Stimulated activated CD4-positive, alpha-beta T cell treated with anti-CD3 and anti-CD28 coated beads, Interleukin-1b, Interleukin-23, amount 100 ng/mL, for 1 hour (primary cell): Measurements from ENCODE around the gene ANAPC10.
"Not testable (repeated sequence)": the region's sequence is repeated elsewhere in the genome, so short reads cannot be mapped to it uniquely, and the experiment has no call there.

Experiments
- DNase-seq, 2 donors: peaks; one replicate each; pipeline ENCODE4 v3.0.0-alpha.2; 2020; ENCODE audit warnings: low read depth in 2 of 2

ANAPC10 gene, protein sequence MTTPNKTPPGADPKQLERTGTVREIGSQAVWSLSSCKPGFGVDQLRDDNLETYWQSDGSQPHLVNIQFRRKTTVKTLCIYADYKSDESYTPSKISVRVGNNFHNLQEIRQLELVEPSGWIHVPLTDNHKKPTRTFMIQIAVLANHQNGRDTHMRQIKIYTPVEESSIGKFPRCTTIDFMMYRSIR

DNA sequence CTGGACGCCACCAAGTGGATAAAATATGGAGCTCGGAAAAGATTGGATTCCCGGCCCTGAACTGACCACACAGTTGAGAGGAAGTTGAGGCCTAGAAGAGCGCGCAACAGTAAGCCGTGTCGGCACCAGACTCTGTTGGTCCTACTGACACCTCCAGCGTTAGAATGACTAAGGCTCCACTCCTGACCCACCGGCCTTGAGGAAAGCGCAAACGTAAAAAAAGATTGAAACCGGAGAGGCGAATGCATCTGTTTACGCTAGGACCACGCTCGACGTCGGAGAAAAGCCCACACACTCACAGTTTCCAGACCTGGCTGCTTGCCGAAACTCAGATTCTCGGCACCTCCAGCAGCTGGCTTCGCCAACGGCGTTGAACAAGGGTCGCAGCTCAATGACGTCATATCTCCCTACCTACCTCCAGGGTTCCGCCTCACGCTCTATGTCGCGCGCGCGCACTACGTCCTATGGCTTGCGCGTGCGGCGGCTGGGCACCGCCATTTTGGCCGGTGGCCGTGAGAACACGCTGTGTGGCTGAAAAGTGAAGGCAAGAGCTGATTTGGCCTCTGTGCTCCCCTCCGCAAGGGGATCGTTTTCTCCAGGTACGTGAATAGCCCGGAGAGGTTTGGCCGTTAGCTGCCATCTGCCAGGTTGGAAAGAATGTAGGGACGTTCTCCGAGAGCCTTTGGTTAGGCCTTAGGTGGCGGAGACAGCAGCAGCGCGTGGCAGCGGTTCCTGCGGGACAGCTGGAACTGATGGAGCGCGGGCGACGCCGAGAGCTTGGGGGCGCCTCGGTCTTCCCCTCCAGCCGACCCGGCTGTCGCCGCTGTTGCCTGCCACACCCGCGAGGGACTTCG lies at the start of gene ANAPC10, which contains the start of gene ABCE1:
TSS of gene ANAPC10 (minus strand) at position 376 of the 854 bp plus-strand sequence. CDS start 2,097 bp downstream, outside the sequence.
TSS of gene ABCE1 (plus strand) at position 491 of the 854 bp plus-strand sequence. CDS start 6,102 bp downstream, outside the sequence.
- DNase-seq = peak; percentile 82 to 85

DNA sequence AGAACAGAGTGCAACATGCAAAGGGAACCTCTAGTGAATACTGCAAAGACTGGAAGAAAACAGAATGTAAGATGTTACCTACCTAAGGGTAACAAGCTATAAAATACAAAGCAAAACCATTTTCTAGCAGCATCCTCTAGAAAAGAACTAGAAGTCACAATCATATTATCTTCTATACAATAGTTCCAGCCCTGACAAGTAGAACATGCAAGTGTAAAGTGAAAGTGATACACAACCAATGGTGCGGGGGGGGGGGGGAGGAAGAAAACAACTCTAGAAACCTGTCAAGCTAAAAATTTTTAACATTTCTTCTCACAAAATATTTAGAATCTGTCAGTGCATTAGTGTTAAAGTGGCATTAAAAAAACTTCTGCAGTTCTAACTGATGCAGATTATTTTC lies 38.2 kb upstream of the ANAPC10 start:
- DNase-seq = not testable (repeated sequence)

DNA sequence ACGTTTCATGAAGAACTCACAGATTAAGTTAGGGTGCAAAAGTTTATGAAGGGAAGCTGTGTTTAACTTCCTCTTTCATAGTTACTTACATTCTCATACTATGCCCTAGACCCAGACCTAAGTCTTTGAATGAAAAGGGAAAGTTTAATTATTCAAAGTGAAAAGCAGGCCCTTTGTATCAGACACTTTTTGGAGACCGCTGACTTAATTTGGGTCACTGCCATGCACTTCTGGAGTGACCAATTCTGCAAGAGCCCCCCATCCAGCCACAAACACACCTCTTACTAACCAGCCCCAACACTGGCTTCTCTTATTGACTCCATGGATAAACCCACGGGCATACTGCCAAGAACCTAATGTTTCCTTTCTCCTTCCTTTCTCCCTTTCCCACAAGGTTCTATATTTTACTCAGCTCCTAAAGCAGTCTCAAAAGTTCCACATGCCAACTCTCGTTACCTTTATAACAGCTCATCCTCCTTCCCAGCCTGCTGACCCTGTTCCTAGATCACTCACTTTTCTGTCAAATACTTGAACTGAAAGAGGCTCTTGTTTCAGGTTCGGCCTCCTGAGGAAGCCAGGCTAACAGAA lies 34.6 kb upstream of the ANAPC10 start:
- no peak for DNase-seq

DNA sequence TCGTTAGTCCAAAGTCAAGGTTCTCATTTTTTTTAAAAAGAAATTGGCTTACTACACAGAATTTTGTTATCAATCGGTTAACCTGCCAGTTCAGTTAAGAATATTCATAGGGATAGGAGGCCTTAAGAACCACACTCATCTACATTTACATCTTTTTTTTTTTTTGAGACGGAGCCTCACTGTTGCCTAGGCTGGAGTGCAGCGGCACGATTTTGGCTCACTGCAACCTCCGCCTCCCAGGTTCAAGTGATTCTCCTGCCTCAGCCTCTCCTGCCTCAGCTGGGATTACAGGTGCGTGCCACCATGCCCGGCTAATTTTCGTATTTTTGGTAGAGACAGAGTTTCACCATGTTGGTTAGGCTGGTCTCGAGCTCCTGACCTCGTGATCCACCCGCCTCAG lies 33.9 kb upstream of the ANAPC10 start:
- no peak for DNase-seq

DNA sequence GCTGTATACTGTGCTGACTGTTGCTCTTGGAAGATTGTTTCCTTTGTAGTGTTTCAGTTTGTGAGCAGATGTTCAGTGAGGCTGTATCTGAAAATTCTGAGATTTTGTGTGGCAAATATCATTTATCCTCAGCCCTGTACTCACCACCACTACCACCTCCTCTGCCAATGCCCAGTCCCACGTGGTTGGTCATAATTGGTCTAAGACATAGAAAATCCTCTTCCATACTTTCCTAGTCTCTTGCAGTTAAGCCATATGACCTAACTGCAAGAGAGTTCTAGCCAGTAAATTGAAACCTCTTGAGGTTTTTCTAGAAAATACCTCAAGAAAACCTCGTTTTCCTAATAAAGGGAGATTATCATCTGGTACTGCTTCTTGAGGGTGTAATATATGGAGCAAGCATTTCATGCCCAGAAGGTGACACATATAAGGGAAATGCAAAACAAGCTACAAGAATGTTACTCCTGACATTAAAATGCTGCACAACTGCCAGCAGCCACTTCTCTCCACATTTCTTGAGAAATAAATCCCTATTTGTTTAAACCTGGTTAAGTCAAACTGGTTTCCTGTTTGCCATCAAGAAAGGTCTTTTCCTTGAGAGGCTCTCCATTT lies 32.9 kb upstream of the ANAPC10 start:
- no peak for DNase-seq

DNA sequence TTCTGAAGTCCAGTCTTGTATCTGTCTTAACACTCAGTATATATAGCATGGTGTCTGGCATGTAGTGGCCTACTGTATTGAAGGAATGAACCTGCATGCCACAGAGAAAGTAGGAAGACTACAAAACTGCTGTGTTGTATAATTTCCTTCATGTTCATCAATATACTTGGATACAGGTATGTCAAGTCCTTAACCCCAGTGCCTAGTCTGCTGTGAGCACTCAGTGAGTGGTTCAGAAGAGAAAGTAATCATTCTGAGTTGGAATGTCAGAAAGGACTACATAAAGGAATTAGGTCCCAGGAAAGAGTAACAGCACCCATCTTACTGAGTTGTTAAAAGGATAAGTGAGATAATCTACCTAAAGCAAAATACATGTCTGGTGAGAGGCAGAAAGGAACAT lies 32.1 kb upstream of the ANAPC10 start:
- DNase-seq = no peak

DNA sequence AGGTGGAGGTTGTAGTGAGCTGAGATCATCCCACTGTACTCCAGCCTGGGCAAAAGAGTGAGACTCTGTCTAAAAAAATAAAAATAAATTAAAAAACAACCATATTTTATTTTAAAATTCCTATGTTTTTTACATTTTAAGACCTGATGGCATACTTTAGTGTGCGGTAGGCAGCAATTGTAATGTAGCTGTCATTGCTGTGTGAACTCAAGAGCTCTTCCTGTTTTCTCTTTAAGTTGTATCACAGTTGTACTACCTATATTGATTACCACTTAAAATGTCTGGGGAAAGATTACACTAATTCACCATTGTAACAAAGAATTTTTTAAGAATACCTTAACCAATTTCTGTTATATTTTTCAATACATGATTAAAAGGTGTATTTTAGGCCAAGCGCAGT lies 27.4 kb upstream of the ANAPC10 start:
- DNase-seq = no peak

DNA sequence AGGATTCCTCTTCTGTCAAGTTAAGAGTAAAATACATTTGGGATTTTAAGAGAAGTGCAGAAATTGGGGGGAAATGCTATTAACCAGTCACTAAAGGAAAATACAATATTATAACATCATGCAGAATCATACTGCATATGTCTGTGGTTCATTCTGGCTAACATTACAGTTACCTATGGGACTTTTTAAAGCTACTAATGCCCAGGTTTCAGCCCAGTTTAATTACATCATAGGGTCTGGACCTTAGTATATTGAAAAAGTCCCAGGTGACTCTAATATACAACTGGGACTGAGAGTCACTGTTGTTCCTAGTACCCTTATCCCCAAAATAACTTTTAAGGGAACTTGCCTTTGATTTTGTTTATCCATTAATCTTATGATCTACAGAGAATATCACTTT lies 10.1 kb upstream of the ANAPC10 start:
- no peak for DNase-seq

DNA sequence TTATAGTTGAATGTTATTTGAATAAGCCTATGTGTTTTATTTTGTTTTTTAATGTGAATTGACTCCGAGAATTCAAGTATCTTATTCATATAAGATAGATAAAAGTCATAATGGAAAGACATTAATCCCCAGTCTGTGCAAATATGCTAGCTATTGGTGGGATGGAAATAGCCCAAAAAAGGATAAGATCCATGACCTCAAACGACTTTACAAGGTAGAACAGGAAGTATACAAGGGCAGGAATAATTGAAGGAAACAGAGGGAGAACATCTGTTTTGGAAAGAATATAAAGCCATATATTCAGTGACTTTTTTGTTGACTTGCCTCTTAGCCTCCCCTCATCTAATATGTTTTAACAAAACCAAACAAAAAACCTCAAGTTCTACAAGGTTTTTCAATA lies 9.1 kb upstream of the ANAPC10 start:
- no peak for DNase-seq

DNA sequence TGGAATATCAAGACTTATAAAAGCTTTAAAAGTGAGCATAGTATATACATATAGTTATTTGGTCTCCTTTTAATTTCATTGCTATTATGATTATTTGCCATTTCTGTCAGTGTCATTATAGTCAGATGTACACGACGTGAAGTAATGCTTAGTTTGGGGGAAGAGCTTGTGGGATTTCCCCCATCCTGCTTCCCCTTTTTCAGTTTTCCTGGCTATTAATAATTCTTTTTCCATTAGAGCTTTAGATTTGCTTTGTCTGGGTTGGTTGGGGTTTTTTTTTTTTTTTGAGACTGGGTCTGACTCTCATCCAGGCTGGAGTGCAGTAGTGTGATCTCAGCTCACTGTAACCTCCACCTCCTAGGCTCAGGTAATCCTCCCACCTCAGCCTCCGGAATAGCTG lies 5.5 kb upstream of the ANAPC10 start:
- DNase-seq = no peak

DNA sequence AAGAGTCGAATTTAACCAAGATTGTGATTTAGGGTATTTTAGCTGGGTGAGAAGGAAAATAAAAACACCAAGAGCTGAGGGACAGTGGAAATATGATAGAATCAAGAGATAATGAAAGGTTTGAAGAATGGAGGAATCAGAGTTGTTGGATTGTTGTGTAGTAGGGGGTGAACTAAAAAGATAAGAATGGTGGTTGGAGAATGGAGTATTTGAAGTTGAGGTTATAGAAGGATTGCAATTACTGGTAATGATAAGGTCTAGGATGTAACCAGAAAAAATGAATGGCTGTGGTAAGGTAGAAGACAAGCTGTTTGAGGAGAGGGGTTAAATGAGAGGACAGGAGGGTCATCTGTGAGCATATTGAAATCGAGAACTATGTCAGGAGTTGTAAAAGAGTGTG lies 4.6 kb upstream of the ANAPC10 start:
- DNase-seq = no peak

DNA sequence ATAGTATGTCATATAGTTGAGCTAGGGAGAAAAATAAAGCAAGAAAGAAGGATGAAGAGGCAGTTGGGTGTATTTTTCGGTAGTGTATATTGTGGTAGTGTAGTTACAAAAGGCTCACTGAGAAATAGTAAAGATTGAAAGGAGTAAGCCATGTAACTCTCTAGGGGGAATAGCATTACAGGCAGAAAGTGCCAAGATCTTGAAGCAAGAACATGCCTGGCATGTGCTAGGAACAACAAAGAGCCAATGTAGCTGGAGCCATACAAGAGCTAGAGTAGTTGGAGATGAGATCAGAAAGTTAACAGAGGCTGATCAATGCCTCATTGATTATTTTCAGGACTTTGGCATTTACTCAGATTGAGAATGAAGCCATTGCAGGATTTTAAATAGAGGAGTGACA lies 3.1 kb upstream of the ANAPC10 start:
- no peak for DNase-seq

DNA sequence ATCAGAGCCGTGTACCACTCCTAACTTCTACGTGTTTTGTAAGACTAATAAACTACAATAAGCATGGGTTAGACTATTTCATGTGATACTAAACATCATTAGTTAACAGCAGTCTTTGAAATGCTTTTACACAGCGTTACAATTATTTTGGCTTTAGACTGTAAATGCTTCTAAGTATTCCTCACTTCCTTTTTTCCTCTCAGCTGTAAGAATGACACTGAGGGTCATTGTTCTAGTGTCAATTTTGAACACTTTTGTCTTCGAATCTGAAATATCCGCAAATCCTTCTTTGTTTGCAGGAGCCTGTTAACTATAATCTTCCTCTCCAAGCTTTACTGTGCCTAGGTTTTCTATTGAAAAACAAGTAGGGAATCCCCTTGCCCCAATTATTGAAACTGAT lies 1.7 kb upstream of the ANAPC10 start:
- DNase-seq = no peak

DNA sequence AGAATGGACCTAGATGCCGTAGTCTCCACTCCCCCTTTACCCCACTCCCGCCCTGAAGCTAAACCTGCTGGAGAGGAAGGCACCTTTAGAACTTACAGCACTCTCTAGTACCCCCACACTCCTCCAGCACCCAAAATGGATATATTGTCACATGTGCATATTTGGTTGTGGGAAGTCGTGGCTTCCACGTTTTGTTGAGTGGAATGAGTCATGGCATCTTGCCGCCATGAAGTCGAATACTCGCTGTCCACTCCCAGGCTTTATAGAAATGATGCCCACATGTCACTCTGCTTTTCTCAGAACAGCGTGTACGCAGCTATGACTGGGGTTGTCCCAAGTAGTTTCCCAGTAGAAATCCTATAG lies 660 bp upstream of the ANAPC10 start:
- DNase-seq = peak in 1 of 2 donors; percentile 8

DNA sequence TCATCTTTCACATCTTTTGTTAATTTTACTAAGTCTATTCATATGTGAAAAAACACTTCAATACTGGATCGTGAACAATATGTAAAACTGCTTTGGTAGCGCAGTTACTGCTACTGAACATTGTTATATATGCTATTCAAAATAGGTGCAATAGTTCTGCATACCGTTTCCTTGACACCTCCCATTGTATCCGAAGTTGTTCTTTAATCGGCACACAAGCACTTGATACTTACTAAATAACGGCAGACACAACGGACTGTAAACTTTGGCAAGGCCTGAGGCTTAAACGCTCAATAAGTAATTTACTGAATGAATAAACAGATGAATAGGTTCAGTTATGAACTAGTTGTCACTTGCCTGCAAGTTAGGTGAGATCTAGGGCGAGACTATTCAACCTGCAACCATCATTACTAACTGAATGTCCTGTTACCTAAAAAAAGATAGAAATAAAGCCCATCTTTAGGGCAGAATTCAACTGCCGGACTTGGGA lies 620 bp downstream of the ANAPC10 start:
- no peak for DNase-seq

DNA sequence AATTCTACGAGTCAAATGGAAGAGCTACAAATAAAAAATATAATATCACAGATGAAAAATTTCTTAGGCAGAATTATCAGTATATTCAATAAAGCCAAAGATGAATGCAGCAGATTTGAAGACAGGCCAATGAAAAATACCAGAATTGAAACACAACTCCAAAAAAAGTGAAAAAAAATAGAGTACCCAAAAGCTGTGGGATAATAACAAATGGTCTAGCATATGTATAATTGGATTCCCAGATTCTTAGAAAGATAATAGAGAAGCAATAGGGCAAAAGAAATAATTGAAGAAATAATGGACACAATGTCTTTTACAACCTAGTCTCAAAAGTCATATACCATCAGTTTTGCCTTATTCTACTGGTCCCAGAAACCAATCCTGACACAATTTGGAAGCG lies 4.4 kb downstream of the ANAPC10 start:
- DNase-seq = no peak

DNA sequence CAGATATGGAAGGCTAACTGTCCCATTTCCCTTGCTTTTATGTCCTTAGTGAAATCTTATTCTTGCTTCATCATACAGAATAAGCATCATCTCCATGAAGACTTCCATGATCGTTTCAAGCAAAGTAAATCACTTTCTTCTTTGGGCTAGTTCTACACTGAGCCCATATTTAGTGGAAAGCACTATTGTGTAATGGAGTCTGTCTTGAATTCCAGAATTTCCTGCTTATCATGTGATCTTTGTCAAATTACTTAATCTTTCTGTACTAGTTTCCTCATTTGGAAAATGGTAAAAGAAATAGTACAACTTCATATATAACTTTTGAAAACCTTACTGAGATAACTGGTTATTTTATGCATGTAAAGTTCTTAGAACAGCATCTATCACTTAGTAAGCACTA lies 7.6 kb downstream of the ANAPC10 start:
- DNase-seq = no peak

DNA sequence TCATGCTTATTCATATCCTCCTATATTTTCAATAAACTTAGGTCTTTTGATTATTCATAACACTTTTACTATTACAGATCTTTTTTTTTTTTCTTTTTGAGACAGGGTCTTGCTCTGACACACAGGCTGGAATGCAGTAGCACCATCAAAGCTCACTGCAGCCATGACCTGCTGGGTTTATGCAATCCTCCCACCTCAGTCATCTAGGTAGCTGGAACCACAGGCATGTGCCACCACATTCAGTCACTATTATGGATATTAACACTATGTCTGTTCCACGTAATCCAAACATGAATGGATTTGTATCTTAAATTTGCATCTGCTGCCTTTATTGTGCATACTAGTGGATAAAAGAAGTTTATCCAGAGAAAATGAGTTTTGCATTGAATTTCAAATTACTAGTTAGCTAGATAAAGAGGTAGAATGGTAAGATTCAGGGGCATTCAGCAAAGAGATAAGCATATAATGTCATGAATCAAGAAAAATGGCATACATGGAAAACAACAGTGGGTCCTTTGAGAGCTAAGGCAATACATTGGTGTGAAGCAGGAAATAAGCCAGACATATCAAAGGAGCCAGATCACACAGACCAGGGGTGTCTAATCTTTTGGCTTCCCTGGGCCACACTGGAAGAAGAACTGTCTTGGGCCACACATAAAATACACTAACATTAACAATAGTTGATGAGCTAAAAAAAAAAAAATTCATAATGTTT lies 13.9 kb downstream of the ANAPC10 start:
- DNase-seq = no peak

DNA sequence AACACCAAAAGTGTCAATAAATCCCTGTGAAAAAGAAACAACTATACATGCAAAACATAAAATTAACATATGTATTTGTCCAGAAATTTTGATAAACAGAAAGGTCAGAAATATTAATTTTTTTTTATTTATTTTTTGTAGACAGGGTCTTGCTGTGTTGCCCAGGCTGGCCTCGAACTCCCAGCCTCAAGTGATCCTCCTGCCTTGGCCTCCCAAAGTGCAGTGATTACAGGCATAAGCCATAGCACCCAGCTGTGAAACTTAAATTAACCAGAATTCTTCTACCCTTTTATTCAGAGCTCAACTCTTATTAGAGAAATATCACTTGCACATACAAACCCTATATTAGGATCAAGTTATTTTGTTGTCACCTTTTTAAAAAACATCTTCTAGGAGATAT lies 16.2 kb downstream of the ANAPC10 start:
- no peak for DNase-seq

DNA sequence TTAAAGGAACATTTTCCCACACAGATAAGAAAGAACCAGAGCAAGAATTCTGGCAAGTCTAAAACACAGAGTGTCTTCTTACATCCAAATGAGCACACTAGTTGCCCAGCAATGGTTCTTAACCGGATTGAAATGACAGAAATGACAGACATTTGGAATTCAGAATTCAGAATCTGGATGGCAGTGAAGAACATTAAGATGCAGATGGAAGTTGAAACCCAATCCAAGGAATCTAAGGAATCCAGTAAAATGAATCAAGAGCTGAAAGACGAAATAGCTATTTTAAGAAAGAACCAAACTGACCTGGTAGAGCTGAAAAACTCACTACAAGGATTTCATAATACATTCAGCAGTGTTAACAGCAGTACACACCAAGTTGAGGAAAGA lies 21.5 kb downstream of the ANAPC10 start:
- DNase-seq = no peak

DNA sequence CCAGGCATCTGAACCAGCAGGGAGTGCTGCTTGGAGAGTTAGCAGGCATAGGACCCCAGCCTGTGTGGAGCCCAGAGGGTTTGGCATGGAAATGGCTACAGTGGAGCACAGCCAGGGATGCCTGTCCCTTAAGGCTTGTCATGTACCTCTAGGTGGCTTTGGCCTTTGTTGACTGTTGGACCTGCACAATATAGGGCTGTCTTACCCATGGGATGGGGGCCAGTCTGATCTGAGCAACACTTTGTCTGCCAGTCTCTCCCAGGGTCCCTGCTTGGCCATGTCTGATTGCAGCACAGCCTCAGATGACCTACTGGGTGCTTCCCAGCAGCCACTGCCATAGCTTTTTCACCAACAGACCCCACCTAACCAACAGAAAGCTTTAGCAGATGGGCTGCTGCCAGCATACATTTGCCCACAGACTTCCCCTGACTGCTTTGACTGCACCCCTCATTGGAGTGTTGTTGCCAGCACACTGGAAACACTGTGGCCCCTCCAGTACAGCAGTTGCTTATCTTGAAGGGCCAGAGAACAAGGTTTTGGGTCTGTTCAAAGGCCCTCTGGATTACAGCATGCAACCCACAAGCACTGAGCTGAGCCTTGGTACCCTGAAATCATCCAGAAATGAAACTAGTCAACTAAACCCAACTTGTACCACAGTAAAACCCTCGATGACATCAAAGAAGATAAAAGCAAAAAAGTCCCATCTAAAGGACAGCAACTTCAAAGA lies 22.1 kb downstream of the ANAPC10 start:
- no peak for DNase-seq
